Mucosa of rectum (tissue), 2 donors: Measurements from ENCODE around the gene NTHL1.

ENCODE experiments used
- H3K27ac ChIP-seq, 2 donors: one replicate each; pipeline ENCODE4 v1.7.0; 2013; ENCODE audit warnings: inconsistent platforms in 2 of 2, low read depth in 2 of 2, low read length in 2 of 2
- H3K27me3 ChIP-seq, 2 donors: one replicate each; pipeline ENCODE4 v1.7.0; 2013; ENCODE audit warnings: low read length in 2 of 2; ENCODE audit not compliant: control insufficient read depth in 2 of 2, insufficient read depth in 2 of 2
- H3K36me3 ChIP-seq, 2 donors: one replicate each; pipeline ENCODE4 v1.7.0; 2013; ENCODE audit warnings: low read length in 2 of 2; ENCODE audit not compliant: control insufficient read depth in 2 of 2, insufficient read depth in 2 of 2
- H3K4me1 ChIP-seq, 2 donors: one replicate each; pipeline ENCODE4 v1.7.0; 2013; ENCODE audit warnings: low read length in 2 of 2, mild to moderate bottlenecking in 1 of 2; ENCODE audit not compliant: control insufficient read depth in 2 of 2, insufficient read depth in 2 of 2
- H3K4me3 ChIP-seq, 2 donors: one replicate each; pipeline ENCODE4 v1.7.0; 2013; ENCODE audit warnings: low read length in 2 of 2
- H3K9ac ChIP-seq, 2 donors: one replicate each; pipeline ENCODE4 v1.7.0; 2013; ENCODE audit warnings: low read length in 2 of 2, low read depth in 1 of 2, mild to moderate bottlenecking in 1 of 2
- H3K9me3 ChIP-seq, 2 donors: one replicate each; pipeline ENCODE4 v1.7.0; 2013; ENCODE audit warnings: low read length in 2 of 2; ENCODE audit not compliant: control insufficient read depth in 2 of 2
- donor health status: healthy.
- donor health status: Normal muscosa, but diverticular disease.

The NTHL1 gene

GRCh38 chr16:2047330-2048115 lies at the start of gene NTHL1, which contains the start of gene TSC2:
TSS of gene NTHL1 (minus strand) at chr16:2047834. CDS start at chr16:2047823, 11 bp downstream.
TSS of gene TSC2 (plus strand) at chr16:2047985. CDS start at chr16:2048616, 631 bp downstream.
- peak within 1 kb of the TSS; percentile 65 to 74 for H3K9ac ChIP-seq
- H3K4me1 ChIP-seq, result peaks cover 35 to 43% of the 10 kb centered on the region in 2 donors

GRCh38 chr16:2096853-2097595 lies 49.4 kb upstream of the NTHL1 start:
- Histone ChIP-seq H3K4me3 (no peak overlapping the region), H3K27me3 (no peaks in the 10 kb centered on the region), H3K36me3 (peaks cover 13 to 38% of the 10 kb centered on the region in 2 donors), H3K9me3 (no peaks in the 10 kb centered on the region), H3K9ac (no peak overlapping the region), H3K4me1 (peaks cover 9 to 12% of the 10 kb centered on the region in 2 donors), H3K27ac (no peak overlapping the region)

More at GRCh38 chr16:2047330-2048115, at the start of gene NTHL1, which contains the start of gene TSC2:
- H3K4me3 ChIP-seq, result peak within 1 kb of the TSS; percentile 72 to 92
- peak within 1 kb of the TSS; percentile 77 to 80 for H3K27ac ChIP-seq
- no peaks in the 10 kb centered on the region for H3K27me3 ChIP-seq
- no peaks in the 10 kb centered on the region for H3K9me3 ChIP-seq
- H3K36me3 ChIP-seq, result peaks cover 5 to 13% of the 10 kb centered on the region in 2 donors

GRCh38 chr16:2095918-2096582 lies 48.4 kb upstream of the NTHL1 start:
- Histone ChIP-seq H3K4me1 (peaks cover 14 to 19% of the 10 kb centered on the region in 2 donors), H3K4me3 (no peak overlapping the region), H3K27ac (no peak overlapping the region), H3K27me3 (no peaks in the 10 kb centered on the region), H3K9me3 (no peaks in the 10 kb centered on the region), H3K9ac (no peak overlapping the region), H3K36me3 (peaks cover 17 to 34% of the 10 kb centered on the region in 2 donors)

- Histone ChIP-seq H3K9me3 (no peaks in the 10 kb centered on the region), H3K36me3 (peaks cover 17 to 36% of the 10 kb centered on the region in 2 donors), H3K4me1 (peaks cover 17 to 21% of the 10 kb centered on the region in 2 donors), H3K27me3 (no peaks in the 10 kb centered on the region), H3K27ac (no peak overlapping the region), H3K4me3 (no peak overlapping the region), H3K9ac (no peak overlapping the region)
Observed at GRCh38 chr16:2095315-2095853, 47.8 kb upstream of the NTHL1 start.

- peaks cover 20 to 29% of the 10 kb centered on the region in 2 donors for H3K4me1 ChIP-seq
- H3K36me3 ChIP-seq, result peaks cover 17 to 40% of the 10 kb centered on the region in 2 donors
- no peaks in the 10 kb centered on the region for H3K9me3 ChIP-seq
- no peaks in the 10 kb centered on the region for H3K27me3 ChIP-seq
- no peak overlapping the region for H3K4me3 ChIP-seq
- no peak overlapping the region for H3K9ac ChIP-seq
- no peak overlapping the region for H3K27ac ChIP-seq
Observed at GRCh38 chr16:2093793-2094192, 46.2 kb upstream of the NTHL1 start.

GRCh38 chr16:2092866-2093265 lies 45.2 kb upstream of the NTHL1 start:
- peak overlapping the region; percentile 93 to 97 for H3K27ac ChIP-seq
- H3K9ac ChIP-seq, result peak overlapping the region; percentile 60 to 78
- H3K4me1 ChIP-seq, result peaks cover 20 to 31% of the 10 kb centered on the region in 2 donors
- peaks cover 19 to 47% of the 10 kb centered on the region in 2 donors for H3K36me3 ChIP-seq
- H3K4me3 ChIP-seq, result no peak overlapping the region
- H3K27me3 ChIP-seq, result no peaks in the 10 kb centered on the region
- no peaks in the 10 kb centered on the region for H3K9me3 ChIP-seq

DNA sequence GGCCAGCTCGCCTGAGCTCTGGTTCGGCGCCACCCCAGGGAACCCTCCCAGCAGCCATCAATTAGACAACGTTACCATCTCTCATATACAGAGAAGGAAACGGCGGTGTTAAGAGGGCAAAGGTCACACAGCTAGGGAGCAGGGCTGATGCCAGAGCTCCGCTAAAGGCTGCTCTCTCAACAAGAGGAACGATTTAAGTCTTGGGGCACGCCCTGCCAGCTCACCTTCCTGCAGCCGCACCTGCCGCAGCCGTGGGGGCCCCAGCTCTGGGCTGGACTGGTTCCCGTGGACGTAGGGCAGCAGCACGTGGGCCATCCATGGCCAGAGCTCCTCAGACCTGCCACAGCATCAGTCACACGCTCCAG lies 44.6 kb upstream of the NTHL1 start:
- H3K36me3 ChIP-seq, result peaks cover 20 to 50% of the 10 kb centered on the region in 2 donors

GRCh38 chr16:2091547-2092255 lies 44.1 kb upstream of the NTHL1 start:
- H3K27ac ChIP-seq, result peak overlapping the region; percentile 93 to 97
- no peaks in the 10 kb centered on the region for H3K9me3 ChIP-seq
- peak overlapping the region; percentile 60 to 66 for H3K4me3 ChIP-seq
- H3K9ac ChIP-seq, result peak overlapping the region; percentile 52 to 78
- H3K27me3 ChIP-seq, result no peaks in the 10 kb centered on the region
- H3K36me3 ChIP-seq, result peaks cover 25 to 52% of the 10 kb centered on the region in 2 donors
- peaks cover 20 to 31% of the 10 kb centered on the region in 2 donors for H3K4me1 ChIP-seq

More for the DNA sequence above, 44.6 kb upstream of the NTHL1 start:
- peak overlapping the region; percentile 93 to 97 for H3K27ac ChIP-seq
- peaks cover 20 to 31% of the 10 kb centered on the region in 2 donors for H3K4me1 ChIP-seq
- no peaks in the 10 kb centered on the region for H3K27me3 ChIP-seq
- H3K9me3 ChIP-seq, result no peaks in the 10 kb centered on the region
- peak overlapping the region; percentile 60 to 66 for H3K4me3 ChIP-seq
- peak overlapping the region; percentile 60 to 78 for H3K9ac ChIP-seq
